Measurements from ENCODE around the gene NRN1L.
A peak's percentile ranks its signal among the peaks of the same experiment; 100 is the strongest.
"Not testable (repeated sequence)": the region's sequence is repeated elsewhere in the genome, so short reads cannot be mapped to it uniquely, and the experiment has no call there.

The NRN1L gene

GRCh38 chr16:67893743-67894399, 9.2 kb downstream of the NRN1L start:
- Histone ChIP-seq H3K9me3 (ENCODE audit: control insufficient read depth, low read length) (no peaks in the 10 kb centered on the region), H3K36me3 (ENCODE audit: control insufficient read depth, insufficient read depth, low read length) (no peaks in the 10 kb centered on the region), H3K4me1 (ENCODE audit: control insufficient read depth, insufficient read depth, low read length) (peaks cover 6% of the 10 kb centered on the region), H3K27ac (ENCODE audit: insufficient read depth, low read depth, low read length, poor library complexity, severe bottlenecking) (peak overlapping the region; percentile 83), H3K4me3 (ENCODE audit: insufficient read depth, low read depth, low read length) (peak overlapping the region; percentile 97), H3K27me3 (ENCODE audit: control insufficient read depth, insufficient read depth, low read length, poor library complexity, severe bottlenecking) (no peaks in the 10 kb centered on the region)
- 42 to 44% methylated on average over 14 of the region's 14 CpGs for WGBS, 2 experiments

GRCh38 chr16:67897231-67897630, 12.5 kb downstream of the NRN1L start:
- Histone ChIP-seq H3K27me3 (ENCODE audit: control insufficient read depth, insufficient read depth, low read length, poor library complexity, severe bottlenecking) (no peaks in the 10 kb centered on the region), H3K36me3 (ENCODE audit: control insufficient read depth, insufficient read depth, low read length) (no peaks in the 10 kb centered on the region), H3K9me3 (ENCODE audit: control insufficient read depth, low read length) (no peaks in the 10 kb centered on the region), H3K27ac (ENCODE audit: insufficient read depth, low read depth, low read length, poor library complexity, severe bottlenecking) (no peak overlapping the region), H3K4me1 (ENCODE audit: control insufficient read depth, insufficient read depth, low read length) (peaks cover 6% of the 10 kb centered on the region), H3K4me3 (ENCODE audit: insufficient read depth, low read depth, low read length) (no peak overlapping the region)
- 97 to 98% methylated on average over 3 of the region's 3 CpGs for WGBS, 2 experiments

GRCh38 chr16:67901734-67902133, 17.0 kb downstream of the NRN1L start:
- no peaks in the 10 kb centered on the region for H3K9me3 ChIP-seq (ENCODE audit: control insufficient read depth, low read length)

GRCh38 chr16:67902831-67903230, 18.1 kb downstream of the NRN1L start:
- no peak overlapping the region for H3K27ac ChIP-seq (ENCODE audit: insufficient read depth, low read depth, low read length, poor library complexity, severe bottlenecking)
- no peaks in the 10 kb centered on the region for H3K36me3 ChIP-seq (ENCODE audit: control insufficient read depth, insufficient read depth, low read length)
- WGBS, 2 experiments: 92 to 96% methylated on average over 4 of the region's 4 CpGs
- H3K4me3 ChIP-seq (ENCODE audit: insufficient read depth, low read depth, low read length): no peak overlapping the region
- H3K4me1 ChIP-seq (ENCODE audit: control insufficient read depth, insufficient read depth, low read length): no peaks in the 10 kb centered on the region
- no peaks in the 10 kb centered on the region for H3K27me3 ChIP-seq (ENCODE audit: control insufficient read depth, insufficient read depth, low read length, poor library complexity, severe bottlenecking)
- H3K9me3 ChIP-seq (ENCODE audit: control insufficient read depth, low read length): no peaks in the 10 kb centered on the region

More at GRCh38 chr16:67901734-67902133, 17.0 kb downstream of the NRN1L start:
- Histone ChIP-seq H3K27ac (ENCODE audit: insufficient read depth, low read depth, low read length, poor library complexity, severe bottlenecking) (no peak overlapping the region), H3K4me3 (ENCODE audit: insufficient read depth, low read depth, low read length) (no peak overlapping the region), H3K27me3 (ENCODE audit: control insufficient read depth, insufficient read depth, low read length, poor library complexity, severe bottlenecking) (no peaks in the 10 kb centered on the region), H3K36me3 (ENCODE audit: control insufficient read depth, insufficient read depth, low read length) (no peaks in the 10 kb centered on the region), H3K4me1 (ENCODE audit: control insufficient read depth, insufficient read depth, low read length) (no peaks in the 10 kb centered on the region)
- 91 to 93% methylated on average over 5 of the region's 5 CpGs for WGBS, 2 experiments

- Histone ChIP-seq H3K9me3 (ENCODE audit: control insufficient read depth, low read length) (no peaks in the 10 kb centered on the region), H3K4me1 (ENCODE audit: control insufficient read depth, insufficient read depth, low read length) (no peaks in the 10 kb centered on the region), H3K4me3 (ENCODE audit: insufficient read depth, low read depth, low read length) (no peak overlapping the region), H3K27ac (ENCODE audit: insufficient read depth, low read depth, low read length, poor library complexity, severe bottlenecking) (no peak overlapping the region), H3K27me3 (ENCODE audit: control insufficient read depth, insufficient read depth, low read length, poor library complexity, severe bottlenecking) (no peaks in the 10 kb centered on the region), H3K36me3 (ENCODE audit: control insufficient read depth, insufficient read depth, low read length) (peaks cover 12% of the 10 kb centered on the region)
- 89% methylated on average over 11 of the region's 11 CpGs for WGBS, 2 experiments
Observed at GRCh38 chr16:67907397-67908180, 22.9 kb downstream of the NRN1L start.

- H3K36me3 ChIP-seq (ENCODE audit: control insufficient read depth, insufficient read depth, low read length): peaks cover 12% of the 10 kb centered on the region
- WGBS, 2 experiments: 96 to 97% methylated on average over 36 of the region's 36 CpGs
- H3K4me1 ChIP-seq (ENCODE audit: control insufficient read depth, insufficient read depth, low read length): no peaks in the 10 kb centered on the region
- H3K27me3 ChIP-seq (ENCODE audit: control insufficient read depth, insufficient read depth, low read length, poor library complexity, severe bottlenecking): no peaks in the 10 kb centered on the region
- H3K9me3 ChIP-seq (ENCODE audit: control insufficient read depth, low read length): no peaks in the 10 kb centered on the region
- no peak overlapping the region for H3K27ac ChIP-seq (ENCODE audit: insufficient read depth, low read depth, low read length, poor library complexity, severe bottlenecking)
- no peak overlapping the region for H3K4me3 ChIP-seq (ENCODE audit: insufficient read depth, low read depth, low read length)
Observed at GRCh38 chr16:67909056-67909742, 24.5 kb downstream of the NRN1L start.

- WGBS, 2 experiments: 92 to 96% methylated on average over 2 of the region's 2 CpGs
- no peaks in the 10 kb centered on the region for H3K4me1 ChIP-seq (ENCODE audit: control insufficient read depth, insufficient read depth, low read length)
- H3K9me3 ChIP-seq (ENCODE audit: control insufficient read depth, low read length): no peaks in the 10 kb centered on the region
- no peaks in the 10 kb centered on the region for H3K27me3 ChIP-seq (ENCODE audit: control insufficient read depth, insufficient read depth, low read length, poor library complexity, severe bottlenecking)
- no peak overlapping the region for H3K4me3 ChIP-seq (ENCODE audit: insufficient read depth, low read depth, low read length)
- H3K36me3 ChIP-seq (ENCODE audit: control insufficient read depth, insufficient read depth, low read length): peaks cover 12% of the 10 kb centered on the region
- H3K27ac ChIP-seq (ENCODE audit: insufficient read depth, low read depth, low read length, poor library complexity, severe bottlenecking): no peak overlapping the region
Observed at GRCh38 chr16:67910158-67910557, 25.5 kb downstream of the NRN1L start.

GRCh38 chr16:67914758-67915495, 30.2 kb downstream of the NRN1L start:
- Histone ChIP-seq H3K27me3 (ENCODE audit: control insufficient read depth, insufficient read depth, low read length, poor library complexity, severe bottlenecking) (no peaks in the 10 kb centered on the region), H3K27ac (ENCODE audit: insufficient read depth, low read depth, low read length, poor library complexity, severe bottlenecking) (no peak overlapping the region), H3K4me1 (ENCODE audit: control insufficient read depth, insufficient read depth, low read length) (no peaks in the 10 kb centered on the region), H3K9me3 (ENCODE audit: control insufficient read depth, low read length) (no peaks in the 10 kb centered on the region), H3K36me3 (ENCODE audit: control insufficient read depth, insufficient read depth, low read length) (peaks cover 4% of the 10 kb centered on the region), H3K4me3 (ENCODE audit: insufficient read depth, low read depth, low read length) (no peak overlapping the region)
- 80 to 86% methylated on average over 7 of the region's 7 CpGs for WGBS, 2 experiments

GRCh38 chr16:67915496-67915769, 30.7 kb downstream of the NRN1L start:
- H3K4me3 ChIP-seq (ENCODE audit: insufficient read depth, low read depth, low read length); H3K9me3 ChIP-seq (ENCODE audit: control insufficient read depth, low read length); H3K36me3 ChIP-seq (ENCODE audit: control insufficient read depth, insufficient read depth, low read length); H3K4me1 ChIP-seq (ENCODE audit: control insufficient read depth, insufficient read depth, low read length); H3K27ac ChIP-seq (ENCODE audit: insufficient read depth, low read depth, low read length, poor library complexity, severe bottlenecking); H3K27me3 ChIP-seq (ENCODE audit: control insufficient read depth, insufficient read depth, low read length, poor library complexity, severe bottlenecking): not testable (repeated sequence)
- WGBS, 2 experiments: 88% methylated on average over 1 of the region's 2 CpGs; no CpG with 5 or more reads in 1 of the 2 experiments
